Measurements from ENCODE around the gene PIP5K1B.

PIP5K1B gene

GRCh38 chr9:68871236-68871635 lies 166.2 kb downstream of the PIP5K1B start:
- DNase-seq, result no peak

- no peak for DNase-seq
Observed at GRCh38 chr9:68872026-68872501, 167.0 kb downstream of the PIP5K1B start.

GRCh38 chr9:68873179-68873578 lies 168.1 kb downstream of the PIP5K1B start:
- DNase-seq, result no peak

- DNase-seq, result no peak
Observed at GRCh38 chr9:68876273-68876672, 171.2 kb downstream of the PIP5K1B start.

GRCh38 chr9:68876681-68877080 lies 171.6 kb downstream of the PIP5K1B start:
- DNase-seq, result no peak

- no peak for DNase-seq
Observed at GRCh38 chr9:68877219-68877618, 172.2 kb downstream of the PIP5K1B start.

- no peak for DNase-seq
Observed at GRCh38 chr9:68878450-68878849, 173.4 kb downstream of the PIP5K1B start.

GRCh38 chr9:68883224-68883623 lies 178.2 kb downstream of the PIP5K1B start:
- no peak for DNase-seq

- DNase-seq, result no peak
Observed at GRCh38 chr9:68887232-68887631, 182.2 kb downstream of the PIP5K1B start.

GRCh38 chr9:68894502-68894901 lies 189.5 kb downstream of the PIP5K1B start:
- no peak for DNase-seq

- DNase-seq, result no peak
Observed at GRCh38 chr9:68895741-68896478, 190.9 kb downstream of the PIP5K1B start.

GRCh38 chr9:68896486-68896885 lies 191.4 kb downstream of the PIP5K1B start:
- DNase-seq, result no peak

- DNase-seq, result no peak
Observed at GRCh38 chr9:68897577-68898145, 192.6 kb downstream of the PIP5K1B start.

- DNase-seq, result no peak
Observed at GRCh38 chr9:68898781-68899439, 193.9 kb downstream of the PIP5K1B start.

- no peak for DNase-seq
Observed at GRCh38 chr9:68904454-68904853, 199.4 kb downstream of the PIP5K1B start.

- no peak for DNase-seq
Observed at GRCh38 chr9:68905129-68905528, 200.1 kb downstream of the PIP5K1B start.

GRCh38 chr9:68907910-68908309 lies 202.9 kb downstream of the PIP5K1B start:
- DNase-seq, result no peak

GRCh38 chr9:68912561-68912960 lies 207.5 kb downstream of the PIP5K1B start:
- no peak for DNase-seq

GRCh38 chr9:68913054-68913453 lies 208.0 kb downstream of the PIP5K1B start:
- DNase-seq, result no peak

GRCh38 chr9:68914751-68915150 lies 209.7 kb downstream of the PIP5K1B start:
- DNase-seq, result no peak

GRCh38 chr9:68919661-68920060 lies 214.6 kb downstream of the PIP5K1B start:
- no peak for DNase-seq

- DNase-seq, result no peak
Observed at GRCh38 chr9:68920921-68921320, 215.9 kb downstream of the PIP5K1B start.

GRCh38 chr9:68923480-68923879 lies 218.4 kb downstream of the PIP5K1B start:
- DNase-seq, result no peak

- no peak for DNase-seq
Observed at GRCh38 chr9:68925175-68925574, 220.1 kb downstream of the PIP5K1B start.
